ENCODE results near the gene BRPF3. TPM values are rescaled to one million over a fixed set of nuclear protein-coding genes. Genes with fewer than 3 reads are reported as not detected.

Gene BRPF3
- total and polyA plus RNA-seq, 10 of the 15 experiments (the other 5 are each of a cell fraction or from before 2014, with no cell fraction given), result 2.3 to 16.1 (median 6.7) TPM

- in situ Hi-C loops (cut with MboI) (no loop called here), intact Hi-C loops (cut with micrococcal nuclease; ENCODE audit: unreplicated experiment) (no loop called here)
- Histone ChIP-seq H3K79me2 (ENCODE audit: control insufficient read depth, insufficient read depth, low read length) (no peaks in the 10 kb centered on the region), H3K4me3 (no peak overlapping the region), H2AFZ (ENCODE audit: control insufficient read depth, low read depth, low read length) (no peak overlapping the region), H3K4me2 (ENCODE audit: control insufficient read depth, insufficient read depth) (no peak overlapping the region), H3K36me3 (ENCODE audit: control insufficient read depth in 2 of 2, insufficient read depth in 2 of 2, low read length in 1 of 2) (no peaks in the 10 kb centered on the region), H3K27me3 (replicated peaks in 1 of 2; ENCODE audit: control insufficient read depth in 2 of 2, insufficient read depth in 2 of 2, low read length in 1 of 2) (no peaks in the 10 kb centered on the region; a peak in 1 of 4 replicates), H3K4me1 (ENCODE audit: control insufficient read depth, insufficient read depth, low read length) (peaks cover 6% of the 10 kb centered on the region), H3K9ac (ENCODE audit: control insufficient read depth, insufficient read depth, low read length) (no peak overlapping the region), H3K27ac (ENCODE audit: control insufficient read depth, insufficient read depth) (no peak overlapping the region), H4K20me1 (ENCODE audit: control insufficient read depth, insufficient read depth) (no peaks in the 10 kb centered on the region), H3K9me3 (replicated peaks; ENCODE audit: control insufficient read depth, insufficient read depth, low read length) (no peaks in the 10 kb centered on the region)
- no TSS peak for BruUV-seq (replicated peaks)
- TF ChIP-seq NBN (IDR thresholded peaks at IDR 0.05) (no peak), NRF1 (conservative IDR thresholded peaks at IDR 0.05; ENCODE audit: low read depth, low read length) (no peak), USF1 (IDR thresholded peaks at IDR 0.05; ENCODE audit: borderline replicate concordance, extremely low read length, insufficient read depth, low read depth, low read length) (no peak), E2F8 (IDR thresholded peaks at IDR 0.05; ENCODE audit: low read depth, partially characterized antibody) (no peak), HDAC6 (IDR thresholded peaks at IDR 0.05; ENCODE audit: unreplicated experiment) (no peak), BMI1 (IDR thresholded peaks at IDR 0.05; ENCODE audit: borderline replicate concordance) (no peak), USF2 (IDR thresholded peaks at IDR 0.05; ENCODE audit: borderline replicate concordance, low read depth, low read length) (no peak), ZNF687 (IDR thresholded peaks at IDR 0.05) (no peak), NR2C2 (IDR thresholded peaks at IDR 0.05; ENCODE audit: borderline replicate concordance, control insufficient read depth, insufficient read length, low read depth) (no peak), MTA3 (IDR thresholded peaks at IDR 0.05; ENCODE audit: borderline replicate concordance, low read length) (no peak), SMAD1 (IDR thresholded peaks at IDR 0.05; ENCODE audit: low read depth, partially characterized antibody) (no peak), CBFB (IDR thresholded peaks at IDR 0.05; ENCODE audit: low read depth) (no peak), MXI1 (IDR thresholded peaks at IDR 0.05; ENCODE audit: low read depth, low read length) (no peak)
- POLR2A ChIA-PET, result no interaction called here
- no peak for FAIRE-seq
- no peak for DNase-seq (ENCODE audit: low read depth, low spot score)
- 90% methylated on average over 1 of the region's 1 CpG for WGBS (ENCODE audit: insufficient coverage, insufficient replicate concordance, low lambda C conversion rate, missing lambda C conversion rate)
- ATAC-seq, result no peak
- SMC1A ChIA-PET (ENCODE audit: uncharacterized antibody, unreplicated experiment), result no interaction called here
- CTCF ChIA-PET, result interaction anchor here (0.7 kb wide), 1 partner anchor 11 kb away, joined by 3 read pairs; no protein-coding TSS in a partner anchor
- RAD21 ChIA-PET (ENCODE audit: unreplicated experiment), result no interaction called here
Measured at GRCh38 chr6:36248980-36249379, 52.4 kb downstream of the BRPF3 start.

All from GM12878 (cell line).